ENCODE measurements around the gene PBX1. TPM values are rescaled to one million over a fixed set of nuclear protein-coding genes. Genes with fewer than 3 reads are reported as not detected.

The PBX1 gene
- total RNA-seq, 2 experiments from 2014 or later, result not detected

GRCh38 chr1:164742745-164743144 lies 183.8 kb downstream of the PBX1 start:
- Mint-ChIP-seq H3K36me3 (ENCODE audit: low read depth) (no peaks in the 10 kb centered on the region), H3K27me3 (ENCODE audit: low read depth) (no peaks in the 10 kb centered on the region), H3K27ac (no peak overlapping the region), H3K4me3 (no peak overlapping the region), H3K9me3 (ENCODE audit: insufficient read depth) (no peaks in the 10 kb centered on the region), H3K4me1 (ENCODE audit: low read depth) (no peaks in the 10 kb centered on the region)
- DNase-seq (no peak), ATAC-seq (no peak)
- POLR2A ChIA-PET, result no interaction called here
- CTCF ChIA-PET, result no interaction called here

GRCh38 chr1:164743976-164744375 lies 185.0 kb downstream of the PBX1 start:
- ATAC-seq (no peak), DNase-seq (no peak)
- POLR2A ChIA-PET, result no interaction called here
- CTCF ChIA-PET, result no interaction called here
- no peaks in the 10 kb centered on the region for H3K4me1 Mint-ChIP-seq (ENCODE audit: low read depth)
- no peak overlapping the region for H3K27ac Mint-ChIP-seq
- H3K9me3 Mint-ChIP-seq (ENCODE audit: insufficient read depth), result no peaks in the 10 kb centered on the region
- H3K36me3 Mint-ChIP-seq (ENCODE audit: low read depth), result no peaks in the 10 kb centered on the region
- no peaks in the 10 kb centered on the region for H3K27me3 Mint-ChIP-seq (ENCODE audit: low read depth)
- H3K4me3 Mint-ChIP-seq, result no peak overlapping the region

- ChIA-PET POLR2A (no interaction called here), CTCF (no interaction called here)
- H3K4me3 Mint-ChIP-seq, result no peak overlapping the region
- H3K4me1 Mint-ChIP-seq (ENCODE audit: low read depth), result no peaks in the 10 kb centered on the region
- H3K27me3 Mint-ChIP-seq (ENCODE audit: low read depth), result no peaks in the 10 kb centered on the region
- no peak for ATAC-seq
- no peaks in the 10 kb centered on the region for H3K9me3 Mint-ChIP-seq (ENCODE audit: insufficient read depth)
- H3K27ac Mint-ChIP-seq, result no peak overlapping the region
- no peaks in the 10 kb centered on the region for H3K36me3 Mint-ChIP-seq (ENCODE audit: low read depth)
- DNase-seq, result no peak
Observed at GRCh38 chr1:164745736-164746135, 186.8 kb downstream of the PBX1 start.

- H3K4me3 Mint-ChIP-seq, result no peak overlapping the region
- no peaks in the 10 kb centered on the region for H3K36me3 Mint-ChIP-seq (ENCODE audit: low read depth)
- DNase-seq (no peak), ATAC-seq (no peak)
- POLR2A ChIA-PET, result no interaction called here
- H3K9me3 Mint-ChIP-seq (ENCODE audit: insufficient read depth), result no peaks in the 10 kb centered on the region
- H3K27ac Mint-ChIP-seq, result no peak overlapping the region
- no peaks in the 10 kb centered on the region for H3K4me1 Mint-ChIP-seq (ENCODE audit: low read depth)
- CTCF ChIA-PET, result no interaction called here
- no peaks in the 10 kb centered on the region for H3K27me3 Mint-ChIP-seq (ENCODE audit: low read depth)
Observed at GRCh38 chr1:164746632-164747031, 187.6 kb downstream of the PBX1 start.

- ATAC-seq, result no peak
- DNase-seq, result no peak
- Mint-ChIP-seq H3K27me3 (ENCODE audit: low read depth) (no peaks in the 10 kb centered on the region), H3K4me3 (no peak overlapping the region), H3K4me1 (ENCODE audit: low read depth) (no peaks in the 10 kb centered on the region), H3K36me3 (ENCODE audit: low read depth) (no peaks in the 10 kb centered on the region), H3K27ac (no peak overlapping the region), H3K9me3 (ENCODE audit: insufficient read depth) (no peaks in the 10 kb centered on the region)
- ChIA-PET POLR2A (no interaction called here), CTCF (no interaction called here)
Observed at GRCh38 chr1:164748253-164748899, 189.4 kb downstream of the PBX1 start.

GRCh38 chr1:164753521-164754077 lies 194.6 kb downstream of the PBX1 start:
- DNase-seq (no peak), ATAC-seq (no peak)
- H3K4me1 Mint-ChIP-seq (ENCODE audit: low read depth), result no peaks in the 10 kb centered on the region
- H3K9me3 Mint-ChIP-seq (ENCODE audit: insufficient read depth), result no peaks in the 10 kb centered on the region
- ChIA-PET POLR2A (no interaction called here), CTCF (no interaction called here)
- H3K4me3 Mint-ChIP-seq, result no peak overlapping the region
- no peaks in the 10 kb centered on the region for H3K27me3 Mint-ChIP-seq (ENCODE audit: low read depth)
- H3K36me3 Mint-ChIP-seq (ENCODE audit: low read depth), result no peaks in the 10 kb centered on the region
- no peak overlapping the region for H3K27ac Mint-ChIP-seq

- Mint-ChIP-seq H3K27ac (no peak overlapping the region), H3K4me1 (ENCODE audit: low read depth) (no peaks in the 10 kb centered on the region), H3K36me3 (ENCODE audit: low read depth) (no peaks in the 10 kb centered on the region), H3K9me3 (ENCODE audit: insufficient read depth) (no peaks in the 10 kb centered on the region), H3K4me3 (no peak overlapping the region), H3K27me3 (ENCODE audit: low read depth) (no peaks in the 10 kb centered on the region)
- no peak for DNase-seq
- ATAC-seq, result no peak
- ChIA-PET CTCF (no interaction called here), POLR2A (no interaction called here)
Observed at GRCh38 chr1:164754088-164754600, 195.2 kb downstream of the PBX1 start.

GRCh38 chr1:164755690-164756089 lies 196.7 kb downstream of the PBX1 start:
- ATAC-seq, result no peak
- no peaks in the 10 kb centered on the region for H3K4me1 Mint-ChIP-seq (ENCODE audit: low read depth)
- no peak for DNase-seq
- CTCF ChIA-PET, result no interaction called here
- no peaks in the 10 kb centered on the region for H3K27me3 Mint-ChIP-seq (ENCODE audit: low read depth)
- no peak overlapping the region for H3K27ac Mint-ChIP-seq
- H3K9me3 Mint-ChIP-seq (ENCODE audit: insufficient read depth), result no peaks in the 10 kb centered on the region
- POLR2A ChIA-PET, result no interaction called here
- no peak overlapping the region for H3K4me3 Mint-ChIP-seq
- no peaks in the 10 kb centered on the region for H3K36me3 Mint-ChIP-seq (ENCODE audit: low read depth)

- ChIA-PET CTCF (no interaction called here), POLR2A (no interaction called here)
- Mint-ChIP-seq H3K27me3 (ENCODE audit: low read depth) (no peaks in the 10 kb centered on the region), H3K4me3 (no peak overlapping the region), H3K27ac (no peak overlapping the region), H3K9me3 (ENCODE audit: insufficient read depth) (no peaks in the 10 kb centered on the region), H3K36me3 (ENCODE audit: low read depth) (no peaks in the 10 kb centered on the region), H3K4me1 (ENCODE audit: low read depth) (no peaks in the 10 kb centered on the region)
- ATAC-seq, result no peak
- no peak for DNase-seq
Observed at GRCh38 chr1:164756741-164757140, 197.8 kb downstream of the PBX1 start.

GRCh38 chr1:164757625-164758024 lies 198.6 kb downstream of the PBX1 start:
- Mint-ChIP-seq H3K27ac (no peak overlapping the region), H3K27me3 (ENCODE audit: low read depth) (no peaks in the 10 kb centered on the region), H3K9me3 (ENCODE audit: insufficient read depth) (no peaks in the 10 kb centered on the region), H3K4me1 (ENCODE audit: low read depth) (no peaks in the 10 kb centered on the region), H3K36me3 (ENCODE audit: low read depth) (no peaks in the 10 kb centered on the region), H3K4me3 (no peak overlapping the region)
- ATAC-seq (no peak), DNase-seq (no peak)
- CTCF ChIA-PET, result no interaction called here
- POLR2A ChIA-PET, result no interaction called here

- CTCF ChIA-PET, result no interaction called here
Observed at GRCh38 chr1:164759144-164759920, 200.3 kb downstream of the PBX1 start.

GRCh38 chr1:164759979-164760469 lies 201.0 kb downstream of the PBX1 start:
- H3K9me3 Mint-ChIP-seq (ENCODE audit: insufficient read depth), result no peaks in the 10 kb centered on the region
- ChIA-PET CTCF (no interaction called here), POLR2A (no interaction called here)
- no peaks in the 10 kb centered on the region for H3K27me3 Mint-ChIP-seq (ENCODE audit: low read depth)
- no peaks in the 10 kb centered on the region for H3K36me3 Mint-ChIP-seq (ENCODE audit: low read depth)
- DNase-seq (no peak), ATAC-seq (no peak)
- no peak overlapping the region for H3K4me3 Mint-ChIP-seq
- H3K27ac Mint-ChIP-seq, result no peak overlapping the region
- H3K4me1 Mint-ChIP-seq (ENCODE audit: low read depth), result no peaks in the 10 kb centered on the region

More at GRCh38 chr1:164759144-164759920, 200.3 kb downstream of the PBX1 start:
- no peaks in the 10 kb centered on the region for H3K4me1 Mint-ChIP-seq (ENCODE audit: low read depth)
- H3K9me3 Mint-ChIP-seq (ENCODE audit: insufficient read depth), result no peaks in the 10 kb centered on the region
- no peaks in the 10 kb centered on the region for H3K27me3 Mint-ChIP-seq (ENCODE audit: low read depth)
- H3K4me3 Mint-ChIP-seq, result no peak overlapping the region
- no peak for ATAC-seq
- DNase-seq, result no peak
- POLR2A ChIA-PET, result interaction anchor here (0.6 kb wide), 1 partner anchor 259 kb away, joined by 4 read pairs; no protein-coding TSS in a partner anchor
- H3K36me3 Mint-ChIP-seq (ENCODE audit: low read depth), result no peaks in the 10 kb centered on the region
- H3K27ac Mint-ChIP-seq, result no peak overlapping the region
